HL-60/S4 treated with phorbol 12-myristate 13-acetate at 8.2 ng/mL for 4 days and 3 days (cell line): ENCODE measurements around the gene RTBDN.

Source experiments
- in situ Hi-C: fragments of 300-500 bp; cut with MboI; formaldehyde crosslinking; loops from 2 replicates; pipeline ENCODE4 v1.15.0; 2022; ENCODE audit warnings: low sequenced_read_pairs

The RTBDN gene

GRCh38 chr19:12783291-12783848 is 51.0 kb downstream of the RTBDN start:
- in situ Hi-C loops: no loop called here

- in situ Hi-C loops: no loop called here
Observed at GRCh38 chr19:12782424-12783290, 51.7 kb downstream of the RTBDN start.

- in situ Hi-C loops: no loop called here
Observed at GRCh38 chr19:12782174-12782423, 52.3 kb downstream of the RTBDN start.

- in situ Hi-C loops: no loop called here
Observed at GRCh38 chr19:12779162-12779993, 55.0 kb downstream of the RTBDN start.

- in situ Hi-C loops: no loop called here
Observed at GRCh38 chr19:12778905-12779161, 55.5 kb downstream of the RTBDN start.

GRCh38 chr19:12778017-12778904 is 56.1 kb downstream of the RTBDN start:
- in situ Hi-C loops: no loop called here

GRCh38 chr19:12777217-12778016 is 57.0 kb downstream of the RTBDN start:
- in situ Hi-C loops: no loop called here
